IPS DF 6.9 (cell line): Measurements from ENCODE around the gene VAMP2.

Experiments
- DNase-seq: peaks from one replicate; pipeline ENCODE4 v3.0.0-alpha.2; 2013; ENCODE audit warnings: low read depth, low spot score
- H3K27ac ChIP-seq: one replicate; pipeline ENCODE4 v1.5.1; 2013; ENCODE audit warnings: low read length, control low read depth
- H3K27me3 ChIP-seq: 2 replicates; pipeline ENCODE4 v1.6.1; 2013; ENCODE audit warnings: mild to moderate bottlenecking, low read length; ENCODE audit not compliant: control insufficient read depth, insufficient read depth
- H3K36me3 ChIP-seq: 2 replicates; pipeline ENCODE4 v1.6.1; 2013; ENCODE audit warnings: low read length; ENCODE audit not compliant: control insufficient read depth, insufficient read depth
- H3K4me1 ChIP-seq: 2 replicates; pipeline ENCODE4 v1.6.1; 2013; ENCODE audit warnings: low read length; ENCODE audit not compliant: control insufficient read depth, insufficient read depth
- H3K4me3 ChIP-seq: 2 replicates; pipeline ENCODE4 v1.5.1; 2013; ENCODE audit warnings: mild to moderate bottlenecking, low read length
- H3K9me3 ChIP-seq: 2 replicates; pipeline ENCODE4 v1.6.1; 2013; ENCODE audit warnings: low read length, inconsistent platforms; ENCODE audit not compliant: control insufficient read depth, insufficient read depth
- WGBS: extraction: QIAGEN DNeasy Blood & Tissue Kit; methylation state at CpG from one replicate; pipeline ENCODE4 v1.1.7; 2013; ENCODE audit warnings: mixed read lengths, missing lambda C conversion rate; ENCODE audit not compliant: insufficient read length, insufficient coverage; 5-methylcytosine and 5-hydroxymethylcytosine counted together

VAMP2 gene

GRCh38 chr17:8162233-8162996, at the start of gene VAMP2:
TSS of gene VAMP2 (minus strand) at chr17:8162948. CDS start at chr17:8162879, 69 bp downstream.
- H3K4me3 ChIP-seq, result peak within 1 kb of the TSS; percentile 97
- no CpG with 5 or more reads among the region's 75 CpGs for WGBS
- no peaks in the 10 kb centered on the region for H3K9me3 ChIP-seq
- no peaks in the 10 kb centered on the region for H3K36me3 ChIP-seq
- no peak within 1 kb of the TSS for H3K27ac ChIP-seq
- H3K4me1 ChIP-seq, result peaks cover 5% of the 10 kb centered on the region
- H3K27me3 ChIP-seq, result no peaks in the 10 kb centered on the region
- DNase-seq, result no peak

GRCh38 chr17:8210761-8211458, 48.2 kb upstream of the VAMP2 start:
- Histone ChIP-seq H3K27ac (no peak overlapping the region), H3K36me3 (peaks cover 11% of the 10 kb centered on the region; the same call in 1 of the 2 replicates), H3K4me3 (peak overlapping the region; percentile 44; the same call in 1 of the 2 replicates), H3K9me3 (no peaks in the 10 kb centered on the region), H3K4me1 (no peaks in the 10 kb centered on the region), H3K27me3 (no peaks in the 10 kb centered on the region)
- no peak for DNase-seq
- WGBS, result no CpG with 5 or more reads among the region's 22 CpGs

GRCh38 chr17:8209907-8210760, 47.4 kb upstream of the VAMP2 start, which contains the start of gene AURKB:
TSS of gene AURKB (minus strand) at chr17:8210575. CDS start at chr17:8210224, 351 bp downstream.
- H3K4me1 ChIP-seq, result no peaks in the 10 kb centered on the region
- DNase-seq, result no peak
- no CpG with 5 or more reads among the region's 46 CpGs for WGBS
- H3K36me3 ChIP-seq, result peaks cover 13% of the 10 kb centered on the region
- no peaks in the 10 kb centered on the region for H3K9me3 ChIP-seq
- H3K4me3 ChIP-seq, result peak within 1 kb of the TSS; percentile 94
- H3K27me3 ChIP-seq, result no peaks in the 10 kb centered on the region
- no peak within 1 kb of the TSS for H3K27ac ChIP-seq

- Histone ChIP-seq H3K27ac (no peak overlapping the region), H3K4me3 (no peak overlapping the region), H3K36me3 (peaks cover 25% of the 10 kb centered on the region), H3K9me3 (no peaks in the 10 kb centered on the region), H3K4me1 (no peaks in the 10 kb centered on the region), H3K27me3 (no peaks in the 10 kb centered on the region)
- no peak for DNase-seq
- WGBS, result no CpG with 5 or more reads among the region's 12 CpGs
Observed at GRCh38 chr17:8206536-8206935, 43.8 kb upstream of the VAMP2 start.

GRCh38 chr17:8204761-8205555, 42.2 kb upstream of the VAMP2 start:
- peaks cover 25% of the 10 kb centered on the region for H3K36me3 ChIP-seq
- H3K9me3 ChIP-seq, result no peaks in the 10 kb centered on the region
- H3K27me3 ChIP-seq, result no peaks in the 10 kb centered on the region
- H3K27ac ChIP-seq, result no peak overlapping the region
- no peak for DNase-seq
- H3K4me1 ChIP-seq, result no peaks in the 10 kb centered on the region
- no CpG with 5 or more reads among the region's 19 CpGs for WGBS
- no peak overlapping the region for H3K4me3 ChIP-seq

- Histone ChIP-seq H3K9me3 (no peaks in the 10 kb centered on the region), H3K36me3 (no peaks in the 10 kb centered on the region), H3K4me1 (peaks cover 7% of the 10 kb centered on the region), H3K27me3 (no peaks in the 10 kb centered on the region), H3K4me3 (peak overlapping the region; percentile 16; the same call in 1 of the 2 replicates), H3K27ac (no peak overlapping the region)
- DNase-seq, result peak; percentile 93
- WGBS, result no CpG with 5 or more reads among the region's 12 CpGs
Observed at GRCh38 chr17:8192070-8192815, 29.5 kb upstream of the VAMP2 start.

GRCh38 chr17:8190506-8190905, 27.8 kb upstream of the VAMP2 start:
- H3K27me3 ChIP-seq, result no peaks in the 10 kb centered on the region
- H3K36me3 ChIP-seq, result no peaks in the 10 kb centered on the region
- no peak overlapping the region for H3K4me3 ChIP-seq
- H3K4me1 ChIP-seq, result peaks cover 7% of the 10 kb centered on the region
- no peak overlapping the region for H3K27ac ChIP-seq
- H3K9me3 ChIP-seq, result no peaks in the 10 kb centered on the region
- WGBS, result no CpG with 5 or more reads among the region's 6 CpGs
- DNase-seq, result no peak

- no peaks in the 10 kb centered on the region for H3K27me3 ChIP-seq
- no peak within 1 kb of the TSS for H3K27ac ChIP-seq
- peak; percentile 97 for DNase-seq
- no peaks in the 10 kb centered on the region for H3K36me3 ChIP-seq
- no peaks in the 10 kb centered on the region for H3K9me3 ChIP-seq
- H3K4me3 ChIP-seq, result peak within 1 kb of the TSS; percentile 65; the same call in 1 of the 2 replicates
- no CpG with 5 or more reads among the region's 70 CpGs for WGBS
- H3K4me1 ChIP-seq, result peaks cover 7% of the 10 kb centered on the region
Observed at GRCh38 chr17:8189711-8190477, 27.1 kb upstream of the VAMP2 start, which contains the start of gene BORCS6. TSS of gene BORCS6 (minus strand) at chr17:8190180. CDS start at chr17:8190140, 40 bp downstream.
